ENCODE results near the gene PLXDC1.

GRCh38 chr17:39097150-39097519, 54.3 kb downstream of the PLXDC1 start:
- TF ChIP-seq PPARA (CRISPR knock-in tag; IDR thresholded peaks at IDR 0.05; ENCODE audit: borderline replicate concordance) = no peak
- TF ChIP-seq TSHZ2 (CRISPR knock-in tag; IDR thresholded peaks at IDR 0.05) = no peak
- no peak for TF ChIP-seq CSDC2 (CRISPR knock-in tag; IDR thresholded peaks at IDR 0.05)
- no peak for TF ChIP-seq ARNTL (CRISPR knock-in tag; IDR thresholded peaks at IDR 0.05; ENCODE audit: borderline replicate concordance, low read depth)

Data from SK-N-SH treated with all-trans-retinoic acid at 6 μM for 48 hours (cell line).